HG03469 (cell line): ENCODE results near the gene ELL2.
"Not testable (repeated sequence)": the region's sequence is repeated elsewhere in the genome, so short reads cannot be mapped to it uniquely, and the experiment has no call there.

Experiments
- ATAC-seq: cut with Tn5 transposase; IDR thresholded peaks from one replicate; pipeline ENCODE4 v1.9.1; 2021; ENCODE audit warnings: mild to moderate bottlenecking, moderate library complexity, moderate number of reproducible peaks; ENCODE audit not compliant: unreplicated experiment

ELL2 gene

DNA sequence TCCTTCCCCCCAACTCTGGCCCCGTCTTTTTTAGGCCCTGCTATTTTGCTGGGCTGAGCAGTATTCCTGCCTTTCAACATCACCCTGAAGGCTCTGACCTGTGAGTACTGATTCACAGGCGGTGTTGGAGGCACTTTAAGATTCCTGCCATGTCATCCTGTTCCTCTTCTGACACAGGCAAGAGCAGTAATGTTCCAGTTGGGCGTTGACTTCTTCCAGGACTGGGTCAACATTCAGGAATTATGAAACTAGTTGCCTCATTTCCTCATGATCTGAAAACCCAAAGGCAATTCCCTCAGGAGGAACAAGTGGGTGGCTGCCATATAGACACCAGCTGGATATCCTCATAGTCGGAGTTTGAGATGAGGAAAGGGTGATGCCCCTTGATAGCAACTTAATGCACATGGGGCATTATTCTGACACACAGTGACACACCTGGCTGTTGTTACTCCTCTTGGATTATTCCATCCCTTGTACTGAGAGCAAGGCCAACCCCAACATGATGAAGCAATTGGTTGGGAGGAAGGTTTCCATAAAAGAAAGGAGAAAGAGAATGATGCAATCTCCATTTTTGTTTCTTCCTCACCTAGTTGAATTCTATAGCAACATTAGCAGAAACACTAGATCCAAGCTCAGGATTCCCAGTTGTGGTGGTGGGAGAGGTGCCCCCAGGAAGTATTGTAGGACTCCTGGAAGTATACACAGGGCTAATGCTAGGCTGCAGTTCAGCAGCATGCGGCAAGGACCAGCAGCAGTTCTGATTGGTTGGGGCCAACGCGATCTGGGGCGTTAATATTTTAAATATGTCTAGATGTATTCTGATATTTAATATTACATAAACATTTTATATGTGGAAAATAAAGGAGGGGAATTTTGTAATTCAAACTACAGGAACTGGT, 119.5 kb downstream of the ELL2 start:
- ATAC-seq: no peak

DNA sequence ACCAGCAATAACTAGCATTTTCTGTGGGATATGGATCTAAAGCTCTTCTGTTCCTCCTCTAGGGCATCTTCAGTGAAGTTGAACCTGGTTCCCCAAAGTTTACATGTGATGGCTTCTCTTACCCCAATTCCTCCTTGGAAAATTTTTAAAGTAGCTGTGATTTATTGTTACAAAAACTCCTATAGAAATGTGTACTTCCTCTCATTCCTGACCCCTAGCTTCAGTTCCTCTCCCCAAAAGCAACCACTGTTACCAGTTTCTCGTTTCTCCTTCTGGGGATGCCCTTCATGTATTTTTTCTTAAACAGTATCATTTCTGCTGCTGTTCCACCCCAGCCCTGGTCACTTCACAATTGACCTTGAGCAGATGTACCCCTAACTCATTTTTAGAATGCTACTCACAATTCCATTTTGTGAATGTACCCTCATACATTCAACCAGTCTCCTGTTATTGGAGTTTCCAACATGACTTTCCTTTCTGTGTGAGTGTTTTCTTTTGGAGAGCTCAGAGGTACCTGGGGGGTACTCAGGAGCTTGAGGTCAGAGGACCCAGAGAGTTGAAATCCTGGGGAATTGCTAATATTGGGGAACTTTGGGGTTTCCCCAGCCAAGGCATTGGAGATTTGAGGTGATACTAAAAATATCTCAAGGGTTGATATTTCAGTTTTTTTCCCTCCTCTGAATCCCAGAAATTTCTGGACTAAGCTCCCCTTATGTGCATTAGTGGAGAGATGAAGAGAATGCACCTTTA, 120.5 kb downstream of the ELL2 start:
- no peak for ATAC-seq

DNA sequence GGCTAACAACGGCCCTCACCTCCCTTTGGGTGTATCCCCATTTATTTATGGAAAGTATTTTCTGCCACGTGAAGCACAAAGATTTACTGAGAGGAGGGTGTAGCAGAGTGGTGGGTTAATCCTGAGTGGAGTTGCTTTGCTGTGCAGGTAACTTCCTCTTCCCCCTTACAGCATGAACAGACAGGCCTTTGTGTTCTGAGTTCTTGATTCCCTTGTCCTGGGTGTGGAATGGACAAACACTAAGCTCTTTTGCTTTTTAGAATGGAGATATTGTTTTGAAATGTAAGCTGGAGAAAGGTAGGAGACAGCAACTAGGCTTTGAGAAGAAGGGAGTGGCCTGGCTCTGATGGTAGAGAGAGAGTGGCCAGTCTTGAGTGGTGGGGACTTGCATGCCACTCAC, 122.0 kb downstream of the ELL2 start:
- no peak for ATAC-seq

DNA sequence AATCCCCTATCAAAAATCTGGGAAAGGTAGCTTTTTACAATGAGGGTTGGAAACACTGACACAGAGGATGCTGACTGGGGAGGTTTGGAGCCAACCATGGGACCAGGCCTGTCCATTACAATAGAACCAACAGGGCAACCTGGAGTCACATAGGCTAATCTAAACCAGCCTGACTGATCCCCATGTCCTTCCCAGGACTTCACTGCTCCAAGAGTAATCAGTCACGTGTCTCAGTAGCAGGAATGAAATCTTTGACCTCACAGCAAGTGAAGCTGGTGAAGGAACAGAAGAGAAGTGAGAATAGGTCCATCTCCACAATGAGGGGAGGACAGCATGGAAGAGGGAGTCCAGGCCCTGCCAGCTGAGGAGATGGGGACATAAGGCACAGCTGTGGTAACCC, 123.1 kb downstream of the ELL2 start:
- no peak for ATAC-seq

DNA sequence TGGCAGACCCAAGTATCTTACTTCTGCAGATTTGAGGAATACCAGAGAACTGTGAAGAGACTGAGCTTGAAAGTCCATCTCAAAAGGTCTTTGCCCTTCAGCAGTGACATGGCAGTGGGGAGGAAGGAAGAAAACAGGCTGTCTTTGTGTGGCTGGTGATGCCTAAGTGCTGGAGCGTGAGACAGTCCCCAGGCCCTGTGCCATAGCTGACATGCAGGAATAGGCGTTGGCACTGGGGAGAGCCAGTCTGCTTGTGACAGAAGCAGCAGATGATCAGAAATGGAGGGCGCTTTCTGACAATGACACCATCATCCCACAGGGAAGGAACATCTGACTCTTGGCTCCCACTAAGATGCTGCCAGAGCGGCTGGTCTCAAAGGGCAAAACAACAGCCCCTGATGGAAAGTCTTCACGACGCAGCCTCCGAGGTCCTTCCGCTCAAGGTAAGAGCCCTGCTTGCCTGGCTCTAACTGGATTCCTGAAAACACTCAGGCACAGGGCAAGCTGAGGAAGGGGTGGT, 123.6 kb downstream of the ELL2 start:
- ATAC-seq: no peak

DNA sequence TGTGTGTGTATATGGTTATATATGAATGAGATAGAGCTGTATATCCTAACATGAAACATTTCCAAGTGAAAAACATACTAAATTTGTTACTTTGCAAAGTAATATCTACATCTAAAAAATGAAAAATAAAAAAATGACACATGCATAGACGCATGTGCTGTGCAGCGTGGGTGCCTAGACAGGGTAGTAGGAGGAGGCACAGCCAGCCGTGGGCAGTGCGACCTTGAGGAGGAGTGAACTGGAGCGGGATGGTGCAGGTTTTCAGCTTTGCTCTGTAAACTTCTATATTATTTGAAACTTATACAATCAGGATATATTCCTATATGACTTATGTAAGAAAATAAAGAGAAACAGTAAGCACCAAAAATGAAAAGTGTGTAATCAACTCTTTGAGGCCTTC, 124.2 kb downstream of the ELL2 start:
- no peak for ATAC-seq

DNA sequence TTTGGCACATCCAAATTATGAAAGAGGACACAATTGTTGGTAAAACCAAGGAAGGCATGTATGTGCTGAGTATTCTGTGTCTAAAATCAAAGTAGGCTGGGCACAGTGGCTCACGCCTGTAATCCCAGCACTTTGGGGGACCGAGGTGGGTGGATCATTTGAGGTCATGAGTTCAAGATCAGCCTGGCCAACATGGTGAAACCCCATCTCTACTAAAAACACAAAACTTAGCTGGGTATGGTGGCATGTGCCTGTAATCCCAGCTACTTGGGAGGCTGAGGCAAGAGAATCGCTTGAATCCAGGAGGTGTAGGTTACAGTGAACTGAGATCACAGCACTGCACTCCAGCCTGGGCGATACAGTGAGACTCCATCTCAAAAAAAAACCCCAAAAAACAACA, 124.7 kb downstream of the ELL2 start:
- not testable (repeated sequence) for ATAC-seq

DNA sequence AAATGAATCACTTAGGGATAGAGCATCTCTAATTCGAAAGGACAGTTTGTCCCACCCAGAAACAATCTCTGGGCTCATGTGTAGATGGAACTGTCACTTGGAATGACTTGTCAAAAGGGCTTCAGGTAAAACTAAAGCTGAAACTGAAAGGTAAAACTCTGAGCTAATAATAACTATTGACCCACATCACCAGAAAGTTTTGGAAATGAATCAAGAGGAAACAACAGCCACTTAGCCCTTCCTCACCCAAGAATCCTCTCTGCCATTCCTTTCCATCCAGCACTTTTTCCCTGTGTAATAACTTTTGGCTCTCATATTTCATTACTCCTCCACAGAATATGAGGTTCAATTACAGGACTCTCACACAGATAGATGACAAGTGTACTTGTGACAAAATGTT, 125.1 kb downstream of the ELL2 start:
- ATAC-seq: no peak

DNA sequence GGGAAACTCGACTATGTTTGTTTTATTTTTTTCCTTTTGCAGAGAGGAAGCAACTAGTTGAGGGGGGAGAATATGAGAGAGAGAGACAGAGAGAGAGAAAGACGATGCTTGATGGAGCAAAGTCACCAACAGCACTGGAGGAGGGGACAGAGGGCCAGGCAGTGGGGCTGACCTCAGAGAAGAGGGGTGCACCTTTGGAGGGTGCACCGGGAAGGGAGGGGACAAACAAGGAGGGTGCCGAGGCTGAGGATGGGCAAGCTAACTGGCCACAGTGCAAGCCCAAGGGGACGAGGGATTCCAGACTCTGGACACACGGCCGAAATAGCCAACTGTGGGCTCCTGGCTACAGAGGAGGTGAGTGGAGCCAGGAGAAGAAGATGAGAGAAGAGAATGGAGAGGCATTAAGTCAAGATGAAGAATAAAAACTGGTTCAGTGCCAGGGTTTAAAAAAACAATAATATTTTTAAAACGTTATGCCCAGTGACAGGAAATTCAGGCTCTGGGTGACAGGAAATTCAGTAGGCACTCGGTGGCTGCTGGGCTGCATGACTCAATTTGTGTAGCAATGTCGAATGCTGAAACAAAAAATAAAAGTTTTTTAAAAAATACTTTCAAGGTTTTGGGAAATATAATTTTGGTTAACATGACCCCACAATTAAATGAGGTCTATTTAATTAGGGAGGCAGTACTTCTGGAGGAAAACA, 125.8 kb downstream of the ELL2 start:
- ATAC-seq: no peak
